Prostate gland (tissue), 2 donors: ENCODE data around the gene KXD1. TPM values are rescaled to one million over a fixed set of nuclear protein-coding genes. Genes with fewer than 3 reads are reported as not detected.

ENCODE experiments used
- DNase-seq: peaks from one replicate; pipeline ENCODE4 v3.0.0-alpha.2; 2019; ENCODE audit warnings: low spot score
- H3K27ac ChIP-seq, 2 donors: fragments of 200-600 bp; sonication (generic); 2 replicates each; pipeline ENCODE4 v1.5.1; 2017 to 2019
- H3K27me3 ChIP-seq: fragments of 200-600 bp; sonication (generic); replicated peaks from 2 replicates; pipeline ENCODE4 v1.5.1; 2019; ENCODE audit not compliant: insufficient read depth
- H3K36me3 ChIP-seq, 2 donors: fragments of 200-600 bp; sonication (generic); 1 replicate in 1 of 2; 2 replicates in 1 of 2; pipeline versions ENCODE4 v1.5.1 to v1.8.1; 2017 to 2019
- H3K4me1 ChIP-seq: fragments of 200-600 bp; sonication (generic); replicated peaks from 2 replicates; pipeline ENCODE4 v1.5.1; 2019
- H3K4me3 ChIP-seq, 2 donors: fragments of 200-600 bp; sonication (generic); 2 replicates each; pipeline ENCODE4 v1.5.1; 2017 to 2019
- H3K9me3 ChIP-seq: fragments of 200-600 bp; sonication (generic); 2 replicates; pipeline ENCODE4 v1.5.1; 2017
- CTCF ChIP-seq, 4 experiments: fragments of 200-600 bp in 2 of 4; fragments of 450-650 bp in 2 of 4; sonication (generic) in 2 of 4; IDR thresholded peaks; 1 replicate in 3 of 4; 2 replicates in 1 of 4; pipeline ENCODE4 v1.5.1; 2016 to 2019; ENCODE audit warnings: antibody characterized with exemption in 4 of 4, mild to moderate bottlenecking in 2 of 4, moderate library complexity in 2 of 4
- POLR2A ChIP-seq: fragments of 450-650 bp; IDR thresholded peaks from one replicate; pipeline ENCODE4 v1.6.1; 2016; ENCODE audit warnings: antibody characterized with exemption, mild to moderate bottlenecking
- POLR2AphosphoS5 ChIP-seq: sonication (generic); formaldehyde crosslinking; IDR thresholded peaks from one replicate; pipeline ENCODE4 v1.6.1; 2017; ENCODE audit warnings: antibody characterized with exemption
- WGBS: methylation state at CpG from one replicate; pipeline ENCODE4 v1.1.5; 2018; 5-methylcytosine and 5-hydroxymethylcytosine counted together
- intact Hi-C: fragments of 100-400 bp; cut with DNase I; formaldehyde crosslinking; loops from one replicate; pipeline ENCODE4 v1.14.2; 2022
- total RNA-seq, 2 donors: library from RNA; depleted of rRNA; stranded (reverse); fragments of >200 nt; gene quantifications; one replicate each; pipeline ENCODE4 v1.1.0, GENCODE V29; 2016

Gene KXD1
- total RNA-seq, 2 donors from 2014 or later = 115 to 130 TPM

DNA sequence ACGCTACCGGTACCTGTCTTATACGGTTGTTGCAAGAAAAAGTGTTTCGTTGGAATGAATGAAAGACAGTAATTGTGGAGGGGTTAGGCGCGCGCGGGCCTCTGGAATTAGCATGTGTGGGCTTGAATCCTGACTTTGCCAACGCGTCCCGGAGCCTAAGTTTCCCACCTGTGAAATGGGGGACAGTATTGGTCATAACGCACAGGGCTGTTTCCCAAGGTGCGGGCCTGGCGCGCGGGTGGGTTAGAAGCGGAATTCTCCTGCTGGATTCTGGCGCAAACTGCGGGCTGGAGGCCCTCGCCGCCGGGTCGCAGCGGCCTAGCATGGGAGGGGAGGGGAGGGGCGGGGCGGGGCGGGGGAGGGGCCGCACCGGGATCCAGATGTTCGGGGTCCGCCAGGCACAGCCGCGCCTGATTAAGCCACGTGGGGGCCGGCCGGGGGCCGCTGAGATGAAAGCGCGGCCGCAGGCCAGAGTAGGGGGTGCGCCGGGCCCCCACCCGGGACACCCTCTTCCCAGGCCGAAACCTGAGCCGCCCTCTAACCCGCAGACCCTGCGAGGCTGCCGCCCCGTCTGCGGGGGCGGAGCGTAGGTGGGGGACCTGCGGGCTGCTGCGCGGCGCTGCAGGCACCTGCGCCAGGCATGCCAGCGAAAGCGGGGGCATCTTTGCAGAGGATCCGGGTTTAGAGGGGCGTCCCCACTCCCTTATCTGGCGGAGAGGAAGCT lies 53.8 kb downstream of the KXD1 start:
- 3% methylated on average over 62 of the region's 62 CpGs for WGBS
- DNase-seq = no peak
- H3K36me3 ChIP-seq = no peaks in the 10 kb centered on the region
- peaks cover 55% of the 10 kb centered on the region for H3K27me3 ChIP-seq
- no peaks in the 10 kb centered on the region for H3K9me3 ChIP-seq
- intact Hi-C loops = no loop called here
- TF ChIP-seq POLR2AphosphoS5 (no peak), POLR2A (no peak)
- no peak overlapping the region for H3K4me3 ChIP-seq
- no peak overlapping the region for H3K27ac ChIP-seq
- peaks cover 18% of the 10 kb centered on the region for H3K4me1 ChIP-seq

- peak overlapping the region; percentile 20 to 31 for H3K4me3 ChIP-seq
These were observed 54.5 kb downstream of the KXD1 start for GRCh38 chr19:18612051-18612771.

DNA sequence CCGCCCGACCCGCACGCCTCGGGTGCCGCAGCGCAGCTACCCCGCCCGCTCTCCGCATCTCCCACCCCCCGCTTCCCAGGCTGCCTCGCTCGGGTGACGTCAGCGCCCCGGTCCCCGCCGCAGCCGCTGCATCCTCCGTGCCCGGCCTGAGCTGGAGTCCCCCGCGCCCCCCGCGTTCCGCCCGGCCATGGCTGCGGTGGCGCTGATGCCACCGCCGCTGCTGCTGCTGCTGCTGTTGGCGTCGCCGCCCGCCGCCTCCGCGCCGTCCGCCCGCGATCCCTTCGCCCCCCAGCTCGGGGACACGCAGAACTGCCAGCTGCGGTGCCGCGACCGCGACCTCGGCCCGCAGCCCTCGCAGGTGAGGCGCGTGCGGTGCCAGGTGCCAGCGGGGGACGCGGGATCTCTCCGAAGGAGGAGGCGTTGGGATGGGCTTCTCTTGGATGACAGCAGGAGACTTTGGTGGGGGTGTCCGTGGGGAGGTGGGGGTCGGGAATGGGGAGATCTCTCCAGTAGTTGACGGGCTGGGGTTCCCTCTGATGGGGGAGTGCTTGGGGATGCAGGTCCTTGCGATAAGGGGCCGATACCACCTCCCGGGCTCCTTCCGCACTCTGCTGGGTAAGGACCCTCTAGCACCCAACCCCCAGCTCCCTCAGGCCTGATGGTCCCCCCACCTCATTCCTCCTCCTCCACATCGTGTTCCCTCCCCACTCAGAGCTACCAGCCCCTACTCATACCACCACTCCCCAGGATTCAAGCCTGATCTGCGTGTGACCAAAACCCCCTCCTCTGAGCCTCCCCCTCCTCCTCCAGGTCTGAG lies 55.3 kb downstream of the KXD1 start, which contains the start of gene TMEM59L:
TSS of gene TMEM59L (plus strand) at position 99 of the 817 bp plus-strand sequence. CDS start at position 188, 89 bp downstream.
- Histone ChIP-seq H3K27me3 (peaks cover 47% of the 10 kb centered on the region), H3K27ac (no peak within 1 kb of the TSS), H3K9me3 (no peaks in the 10 kb centered on the region), H3K4me1 (peaks cover 8% of the 10 kb centered on the region), H3K36me3 (no peaks in the 10 kb centered on the region), H3K4me3 (peak within 1 kb of the TSS; percentile 20 to 31)
- no peak for DNase-seq
- no peak for TF ChIP-seq POLR2AphosphoS5
- TF ChIP-seq POLR2A = no peak
- no peak for TF ChIP-seq CTCF (IDR thresholded peaks at IDR 0.05)
- intact Hi-C loops = no loop called here
- WGBS = 5% methylated on average over 56 of the region's 70 CpGs

More at GRCh38 chr19:18612051-18612771, 54.5 kb downstream of the KXD1 start:
- Histone ChIP-seq H3K4me1 (peaks cover 15% of the 10 kb centered on the region), H3K36me3 (no peaks in the 10 kb centered on the region), H3K27me3 (peaks cover 54% of the 10 kb centered on the region), H3K9me3 (no peaks in the 10 kb centered on the region), H3K27ac (no peak overlapping the region)
- WGBS = under 1% methylated on average over 30 of the region's 30 CpGs
- no peak for TF ChIP-seq CTCF (IDR thresholded peaks at IDR 0.05)
- no peak for TF ChIP-seq POLR2A
- TF ChIP-seq POLR2AphosphoS5 = no peak
- intact Hi-C loops = no loop called here
- no peak for DNase-seq

DNA sequence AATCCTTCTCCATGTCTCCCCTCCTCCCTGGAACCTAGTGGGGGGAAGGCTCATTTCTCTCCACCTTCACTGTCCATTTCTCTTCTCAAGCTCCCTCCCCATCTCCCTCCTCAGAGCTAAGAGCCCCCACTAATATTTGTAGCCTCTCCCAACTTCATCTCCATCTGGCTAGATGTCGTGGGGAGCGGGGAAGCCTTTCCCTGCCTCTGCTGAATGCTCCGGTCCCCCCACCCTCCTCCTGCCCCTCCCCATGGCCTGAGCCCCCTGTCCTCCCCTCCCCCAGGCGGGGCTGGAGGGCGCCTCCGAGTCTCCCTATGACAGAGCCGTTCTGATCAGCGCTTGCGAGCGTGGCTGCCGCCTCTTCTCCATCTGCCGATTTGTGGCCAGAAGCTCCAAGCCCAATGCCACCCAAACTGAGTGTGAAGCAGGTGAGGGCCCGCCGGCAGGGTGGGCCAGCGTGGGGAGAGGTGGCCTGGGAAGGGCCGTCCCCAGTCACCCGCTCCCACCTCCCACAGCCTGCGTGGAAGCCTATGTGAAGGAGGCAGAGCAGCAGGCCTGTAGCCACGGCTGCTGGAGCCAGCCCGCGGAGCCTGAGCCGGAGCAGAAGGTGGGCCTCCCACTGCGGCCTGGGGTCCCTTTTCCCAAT lies 56.0 kb downstream of the KXD1 start:
- intact Hi-C loops = no loop called here
- WGBS = 66% methylated on average over 23 of the region's 23 CpGs

More for the DNA sequence above, 56.0 kb downstream of the KXD1 start:
- H3K4me3 ChIP-seq = no peak overlapping the region
- no peak overlapping the region for H3K27ac ChIP-seq
- no peaks in the 10 kb centered on the region for H3K36me3 ChIP-seq
- H3K27me3 ChIP-seq = peaks cover 40% of the 10 kb centered on the region
- no peak for TF ChIP-seq POLR2A
- TF ChIP-seq CTCF (IDR thresholded peaks at IDR 0.05) = no peak
- no peak for TF ChIP-seq POLR2AphosphoS5
- H3K4me1 ChIP-seq = peaks cover 8% of the 10 kb centered on the region
- no peak for DNase-seq
- H3K9me3 ChIP-seq = no peaks in the 10 kb centered on the region
